Neural progenitor cell (in vitro differentiated cells): ENCODE data around the gene PTPA. TPM values are rescaled to one million over a fixed set of nuclear protein-coding genes. Genes with fewer than 3 reads are reported as not detected.

ENCODE experiments used
- DNase-seq: peaks from one replicate; pipeline ENCODE4 v3.0.0-alpha.2; 2016; ENCODE audit warnings: low spot score
- H2AFZ ChIP-seq: fragments of 200-600 bp; sonication (generic); replicated peaks from 2 replicates; pipeline ENCODE4 v1.6.1; 2016; ENCODE audit warnings: antibody characterized with exemption
- H3F3A ChIP-seq: fragments of 200-600 bp; sonication (generic); 2 replicates; pipeline ENCODE4 v1.6.1; 2016; ENCODE audit warnings: antibody characterized with exemption, low read depth
- H3K27ac ChIP-seq: fragments of 200-600 bp; sonication (generic); 2 replicates; pipeline ENCODE4 v1.5.1; 2016; ENCODE audit warnings: mild to moderate bottlenecking
- H3K27me3 ChIP-seq: fragments of 200-600 bp; sonication (generic); 2 replicates; pipeline ENCODE4 v1.6.1; 2016; ENCODE audit warnings: mild to moderate bottlenecking, moderate library complexity
- H3K36me3 ChIP-seq: fragments of 200-600 bp; sonication (generic); 2 replicates; pipeline ENCODE4 v1.5.1; 2016
- H3K4me1 ChIP-seq: fragments of 200-600 bp; sonication (generic); 2 replicates; pipeline ENCODE4 v1.6.1; 2016; ENCODE audit warnings: mixed run types
- H3K4me2 ChIP-seq: fragments of 200-600 bp; sonication (generic); 2 replicates; pipeline ENCODE4 v1.6.1; 2016
- H3K4me3 ChIP-seq: fragments of 200-600 bp; sonication (generic); 2 replicates; pipeline ENCODE4 v1.5.1; 2016
- H3K79me2 ChIP-seq: fragments of 200-600 bp; sonication (generic); 2 replicates; pipeline ENCODE4 v1.6.1; 2016; ENCODE audit warnings: low read depth
- H3K9ac ChIP-seq: fragments of 200-600 bp; sonication (generic); 2 replicates; pipeline ENCODE4 v1.6.1; 2016
- H3K9me3 ChIP-seq: fragments of 200-600 bp; sonication (generic); 2 replicates; pipeline ENCODE4 v1.5.1; 2016; ENCODE audit warnings: low read depth
- H4K20me1 ChIP-seq: fragments of 200-600 bp; sonication (generic); 2 replicates; pipeline ENCODE4 v1.6.1; 2016; ENCODE audit warnings: low read depth
- H3K27ac Mint-ChIP-seq: 3 replicates; pipeline ENCODE4 v1.8.0; 2021; ENCODE audit warnings: mixed read lengths
- H3K27me3 Mint-ChIP-seq: 2 replicates; pipeline ENCODE4 v1.8.0; 2022; ENCODE audit warnings: low read depth, mild to moderate bottlenecking, inconsistent platforms, moderate library complexity, mixed read lengths; ENCODE audit not compliant: insufficient read depth
- H3K36me3 Mint-ChIP-seq: 3 replicates; pipeline ENCODE4 v1.8.0; 2021; ENCODE audit warnings: mixed read lengths
- H3K4me1 Mint-ChIP-seq: 3 replicates; pipeline ENCODE4 v1.8.0; 2021; ENCODE audit warnings: mixed read lengths
- H3K4me3 Mint-ChIP-seq: 3 replicates; pipeline ENCODE4 v1.8.0; 2021; ENCODE audit warnings: mild to moderate bottlenecking, moderate library complexity, mixed read lengths
- H3K9me3 Mint-ChIP-seq: 3 replicates; pipeline ENCODE4 v1.8.0; 2020; ENCODE audit warnings: mixed read lengths
- EZH2 ChIP-seq: fragments of 200-600 bp; sonication (generic); IDR thresholded peaks from 2 replicates; pipeline ENCODE4 v1.6.1; 2017; ENCODE audit warnings: antibody characterized with exemption, mild to moderate bottlenecking, moderate library complexity
- EZH2phosphoT487 ChIP-seq: fragments of 200-600 bp; sonication (generic); IDR thresholded peaks from 2 replicates; pipeline ENCODE4 v1.6.1; 2017; ENCODE audit warnings: antibody characterized with exemption
- total RNA-seq: library from RNA; depleted of rRNA; stranded (reverse); fragments of >200 nt; gene quantifications from 2 replicates; pipeline ENCODE4 v1.2.3, GENCODE V29; 2015; ENCODE audit warnings: low replicate concordance
- TF ChIP-seq, protein P1 (sequence below): fragments of 200-600 bp; sonication (generic); IDR thresholded peaks from 2 replicates; pipeline ENCODE4 v1.5.1; 2017; ENCODE audit warnings: antibody characterized with exemption, mild to moderate bottlenecking

PTPA gene
- total RNA-seq, 1 donor from 2014 or later, result 82.4 TPM

DNA sequence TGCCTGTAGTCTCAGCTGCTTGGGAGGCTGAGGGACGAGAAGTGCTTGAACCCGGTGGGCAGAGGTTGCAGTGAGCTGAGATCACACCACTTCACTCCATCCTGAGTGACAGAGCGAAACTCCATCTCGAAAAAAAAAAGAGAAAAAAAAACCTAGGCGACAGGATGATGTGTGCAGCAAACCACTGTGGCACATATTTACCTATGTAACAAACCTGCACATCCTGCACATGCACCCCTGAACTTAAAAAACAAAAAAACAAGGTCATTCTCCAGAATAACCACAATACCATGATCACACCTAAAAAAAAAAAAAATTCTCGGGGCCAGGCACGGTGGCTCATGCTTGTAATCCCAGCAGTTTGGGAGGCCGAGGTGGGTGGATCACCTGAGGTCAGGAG lies 37.8 kb upstream of the PTPA start:
- Mint-ChIP-seq H3K36me3 (peaks cover 4% of the 10 kb centered on the region), H3K9me3 (no peaks in the 10 kb centered on the region), H3K4me1 (peaks cover 2% of the 10 kb centered on the region), H3K4me3 (no peak overlapping the region), H3K27me3 (peaks cover 3% of the 10 kb centered on the region), H3K27ac (no peak overlapping the region)
- no peaks in the 10 kb centered on the region for H3K36me3 ChIP-seq
- no peak overlapping the region for H3K27ac ChIP-seq
- no peak overlapping the region for H3K4me2 ChIP-seq
- H3F3A ChIP-seq, result no peaks in the 10 kb centered on the region
- no peak for TF ChIP-seq EZH2
- TF ChIP-seq, protein P1, sequence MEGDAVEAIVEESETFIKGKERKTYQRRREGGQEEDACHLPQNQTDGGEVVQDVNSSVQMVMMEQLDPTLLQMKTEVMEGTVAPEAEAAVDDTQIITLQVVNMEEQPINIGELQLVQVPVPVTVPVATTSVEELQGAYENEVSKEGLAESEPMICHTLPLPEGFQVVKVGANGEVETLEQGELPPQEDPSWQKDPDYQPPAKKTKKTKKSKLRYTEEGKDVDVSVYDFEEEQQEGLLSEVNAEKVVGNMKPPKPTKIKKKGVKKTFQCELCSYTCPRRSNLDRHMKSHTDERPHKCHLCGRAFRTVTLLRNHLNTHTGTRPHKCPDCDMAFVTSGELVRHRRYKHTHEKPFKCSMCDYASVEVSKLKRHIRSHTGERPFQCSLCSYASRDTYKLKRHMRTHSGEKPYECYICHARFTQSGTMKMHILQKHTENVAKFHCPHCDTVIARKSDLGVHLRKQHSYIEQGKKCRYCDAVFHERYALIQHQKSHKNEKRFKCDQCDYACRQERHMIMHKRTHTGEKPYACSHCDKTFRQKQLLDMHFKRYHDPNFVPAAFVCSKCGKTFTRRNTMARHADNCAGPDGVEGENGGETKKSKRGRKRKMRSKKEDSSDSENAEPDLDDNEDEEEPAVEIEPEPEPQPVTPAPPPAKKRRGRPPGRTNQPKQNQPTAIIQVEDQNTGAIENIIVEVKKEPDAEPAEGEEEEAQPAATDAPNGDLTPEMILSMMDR, result no peak
- TF ChIP-seq EZH2phosphoT487, result no peak
- no peak for DNase-seq
- no peak overlapping the region for H3K9ac ChIP-seq
- no peak overlapping the region for H2AFZ ChIP-seq
- no peaks in the 10 kb centered on the region for H3K4me1 ChIP-seq
- no peaks in the 10 kb centered on the region for H4K20me1 ChIP-seq
- no peaks in the 10 kb centered on the region for H3K9me3 ChIP-seq
- H3K4me3 ChIP-seq, result no peak overlapping the region
- H3K27me3 ChIP-seq, result no peaks in the 10 kb centered on the region
- H3K79me2 ChIP-seq, result no peaks in the 10 kb centered on the region

DNA sequence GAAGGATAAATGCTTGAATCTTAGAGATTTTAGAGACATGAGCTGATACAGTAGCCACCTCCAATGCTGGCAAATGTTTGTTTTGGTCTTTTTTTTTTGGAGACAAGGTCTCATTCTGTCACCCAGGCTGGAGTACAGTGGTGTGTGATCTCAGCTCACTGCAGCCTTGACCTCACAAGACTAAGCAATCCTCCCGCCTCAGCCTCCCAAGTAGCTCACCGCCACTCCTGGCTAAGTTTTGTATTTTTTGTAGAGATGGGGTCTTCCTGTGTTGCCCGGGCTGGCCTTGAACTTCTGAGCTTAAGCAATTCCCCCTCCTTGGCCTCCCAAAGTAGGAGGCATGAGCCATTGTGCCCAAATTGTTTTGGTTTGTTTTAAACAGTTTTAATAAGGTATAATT lies 37.1 kb upstream of the PTPA start:
- no peak for TF ChIP-seq EZH2phosphoT487
- TF ChIP-seq EZH2, result no peak
- TF ChIP-seq, protein P1, result no peak
- Histone ChIP-seq H3K79me2 (peaks cover 3% of the 10 kb centered on the region), H3F3A (no peaks in the 10 kb centered on the region), H4K20me1 (no peaks in the 10 kb centered on the region), H3K27ac (no peak overlapping the region), H3K4me1 (no peaks in the 10 kb centered on the region), H2AFZ (no peak overlapping the region), H3K36me3 (no peaks in the 10 kb centered on the region), H3K9me3 (no peaks in the 10 kb centered on the region), H3K4me2 (no peak overlapping the region), H3K4me3 (no peak overlapping the region), H3K9ac (no peak overlapping the region), H3K27me3 (no peaks in the 10 kb centered on the region)
- no peak overlapping the region for H3K4me3 Mint-ChIP-seq
- H3K27ac Mint-ChIP-seq, result no peak overlapping the region
- no peaks in the 10 kb centered on the region for H3K36me3 Mint-ChIP-seq
- H3K27me3 Mint-ChIP-seq, result peaks cover 6% of the 10 kb centered on the region
- H3K9me3 Mint-ChIP-seq, result no peaks in the 10 kb centered on the region
- peaks cover 6% of the 10 kb centered on the region for H3K4me1 Mint-ChIP-seq
- no peak for DNase-seq

DNA sequence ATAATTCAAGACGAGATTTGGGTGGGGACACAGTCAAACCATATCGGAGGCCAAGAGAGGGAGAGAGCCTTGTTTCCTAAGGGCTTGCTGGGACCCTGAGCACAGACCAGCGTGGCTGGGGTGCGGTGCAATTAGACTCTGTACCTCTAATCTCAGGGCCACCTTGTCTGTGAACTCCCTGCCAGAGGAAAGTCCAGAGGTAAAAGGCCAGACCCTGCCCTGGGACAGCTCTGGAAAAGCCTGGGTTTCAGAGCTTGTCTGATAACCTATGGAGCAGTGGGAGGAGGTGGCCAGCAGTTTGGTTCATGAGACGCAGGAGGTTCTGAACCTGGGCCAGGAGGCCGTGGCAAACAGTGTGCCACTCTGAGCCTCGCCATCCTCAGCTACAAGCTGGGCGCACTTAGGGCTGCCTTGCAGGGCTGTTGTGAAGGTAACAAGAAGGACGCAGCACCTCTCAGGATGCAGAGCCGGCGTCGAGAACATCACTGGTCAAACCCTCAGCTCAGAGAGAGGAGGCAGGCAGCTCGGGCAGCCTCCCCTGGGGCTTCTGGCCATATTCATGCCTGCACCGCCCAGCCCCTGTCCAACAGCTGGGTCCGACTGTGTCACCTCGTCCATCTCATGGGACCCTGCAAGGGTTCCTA lies 35.1 kb upstream of the PTPA start:
- Histone ChIP-seq H3F3A (no peaks in the 10 kb centered on the region), H3K9me3 (no peaks in the 10 kb centered on the region), H3K27me3 (no peaks in the 10 kb centered on the region), H2AFZ (no peak overlapping the region), H3K4me2 (no peak overlapping the region), H4K20me1 (no peaks in the 10 kb centered on the region), H3K9ac (no peak overlapping the region), H3K79me2 (peaks cover 15% of the 10 kb centered on the region), H3K27ac (no peak overlapping the region), H3K36me3 (no peaks in the 10 kb centered on the region), H3K4me1 (no peaks in the 10 kb centered on the region), H3K4me3 (no peak overlapping the region)
- no peaks in the 10 kb centered on the region for H3K36me3 Mint-ChIP-seq
- H3K27ac Mint-ChIP-seq, result no peak overlapping the region
- H3K27me3 Mint-ChIP-seq, result peaks cover 8% of the 10 kb centered on the region
- H3K4me3 Mint-ChIP-seq, result peak overlapping the region; percentile 48
- no peak for DNase-seq
- peaks cover 13% of the 10 kb centered on the region for H3K4me1 Mint-ChIP-seq
- TF ChIP-seq EZH2, result no peak
- no peak for TF ChIP-seq EZH2phosphoT487
- TF ChIP-seq, protein P1, result no peak
- H3K9me3 Mint-ChIP-seq, result no peaks in the 10 kb centered on the region
